GM18498 (cell line): ENCODE results near the gene ERH.
"Not testable (repeated sequence)": the region's sequence is repeated elsewhere in the genome, so short reads cannot be mapped to it uniquely, and the experiment has no call there.

Experiments
- ATAC-seq: cut with Tn5 transposase; IDR thresholded peaks from one replicate; pipeline ENCODE4 v1.9.1; 2021; ENCODE audit warnings: mild to moderate bottlenecking, moderate library complexity; ENCODE audit not compliant: unreplicated experiment

Gene ERH

DNA sequence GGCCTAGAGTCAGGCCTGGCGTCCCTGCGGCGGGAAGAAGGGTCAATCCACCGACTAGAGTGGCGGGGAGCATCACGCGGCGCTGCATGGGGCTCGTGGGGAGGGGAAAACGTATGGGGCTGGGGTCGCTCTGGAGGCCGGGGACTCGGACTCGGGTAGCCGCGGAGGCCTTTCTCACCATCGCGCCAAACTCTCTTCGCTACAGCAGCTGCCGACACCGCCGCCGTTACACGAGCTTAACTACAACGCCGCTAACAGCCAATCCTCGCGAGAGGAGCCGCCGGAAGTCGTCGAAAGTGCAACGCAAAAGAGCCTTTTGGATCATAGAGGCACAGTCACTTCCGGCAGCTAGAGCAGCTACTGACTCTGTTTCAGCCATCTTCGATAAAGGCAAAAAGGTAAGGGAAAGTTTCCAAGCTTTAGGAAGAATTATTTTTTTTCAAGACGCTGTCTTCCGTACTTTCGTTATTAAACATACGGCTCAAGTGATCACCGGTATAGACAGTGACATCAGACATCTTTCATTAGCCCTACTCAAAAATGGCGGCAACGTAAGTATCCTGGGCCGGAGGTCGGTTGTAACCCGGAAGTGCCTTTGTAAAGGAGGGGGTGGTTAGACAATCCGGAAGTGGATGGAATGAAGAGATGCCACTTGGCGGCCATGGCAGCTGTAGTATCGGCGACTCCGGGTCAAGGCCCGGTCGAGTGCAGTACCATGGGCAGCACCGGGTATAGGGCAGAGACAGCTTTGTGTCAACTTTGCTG lies at the start of gene ERH, which contains the start of gene SLC39A9:
Gene ERH, minus strand, starts transcription at position 247 of the 765 bp plus-strand sequence. Its CDS starts 66 bp downstream, at position 181.
Gene SLC39A9, plus strand, starts transcription at position 640 of the 765 bp plus-strand sequence. CDS start 678 bp downstream, outside the sequence.
- peak; percentile 89 for ATAC-seq

DNA sequence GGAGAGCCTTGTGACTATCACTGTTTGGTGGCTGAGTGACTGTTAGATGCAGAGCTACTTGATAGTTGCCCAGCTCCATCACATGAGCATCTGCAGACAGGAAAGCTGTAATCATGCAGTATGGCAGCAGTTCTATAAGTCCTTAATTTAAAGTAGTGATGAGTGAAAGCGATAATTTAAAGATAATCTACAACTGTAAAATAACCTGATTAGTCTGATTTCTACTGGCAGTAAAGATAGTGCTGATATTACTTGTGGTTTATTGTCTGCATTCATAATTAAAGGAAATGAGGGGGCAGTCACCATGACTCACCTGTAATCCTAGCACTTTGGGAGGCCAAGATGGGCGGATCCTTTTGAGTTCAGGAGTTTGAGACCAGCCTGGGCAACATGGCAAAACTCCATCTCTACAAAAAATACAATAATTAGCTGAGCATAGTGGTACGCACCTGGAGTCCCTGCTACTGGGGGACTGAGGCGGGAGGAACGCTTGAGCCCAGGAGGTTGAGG lies 45.3 kb upstream of the ERH start:
- ATAC-seq: no peak

DNA sequence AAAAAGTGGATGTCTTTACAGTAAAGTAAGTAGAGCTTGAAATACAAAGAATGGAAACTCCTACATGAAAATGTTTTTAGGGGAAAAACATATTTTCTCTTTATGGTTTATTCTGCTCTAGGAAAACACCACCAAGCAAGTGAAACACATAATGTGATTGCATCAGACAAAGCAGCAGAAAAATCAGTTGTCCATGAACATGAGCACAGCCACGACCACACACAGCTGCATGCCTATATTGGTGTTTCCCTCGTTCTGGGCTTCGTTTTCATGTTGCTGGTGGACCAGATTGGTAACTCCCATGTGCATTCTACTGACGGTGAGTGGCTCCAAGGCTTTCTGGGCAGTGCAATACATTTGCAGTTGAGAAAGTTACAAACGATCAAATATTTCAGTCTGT lies 43.8 kb upstream of the ERH start:
- ATAC-seq: no peak

DNA sequence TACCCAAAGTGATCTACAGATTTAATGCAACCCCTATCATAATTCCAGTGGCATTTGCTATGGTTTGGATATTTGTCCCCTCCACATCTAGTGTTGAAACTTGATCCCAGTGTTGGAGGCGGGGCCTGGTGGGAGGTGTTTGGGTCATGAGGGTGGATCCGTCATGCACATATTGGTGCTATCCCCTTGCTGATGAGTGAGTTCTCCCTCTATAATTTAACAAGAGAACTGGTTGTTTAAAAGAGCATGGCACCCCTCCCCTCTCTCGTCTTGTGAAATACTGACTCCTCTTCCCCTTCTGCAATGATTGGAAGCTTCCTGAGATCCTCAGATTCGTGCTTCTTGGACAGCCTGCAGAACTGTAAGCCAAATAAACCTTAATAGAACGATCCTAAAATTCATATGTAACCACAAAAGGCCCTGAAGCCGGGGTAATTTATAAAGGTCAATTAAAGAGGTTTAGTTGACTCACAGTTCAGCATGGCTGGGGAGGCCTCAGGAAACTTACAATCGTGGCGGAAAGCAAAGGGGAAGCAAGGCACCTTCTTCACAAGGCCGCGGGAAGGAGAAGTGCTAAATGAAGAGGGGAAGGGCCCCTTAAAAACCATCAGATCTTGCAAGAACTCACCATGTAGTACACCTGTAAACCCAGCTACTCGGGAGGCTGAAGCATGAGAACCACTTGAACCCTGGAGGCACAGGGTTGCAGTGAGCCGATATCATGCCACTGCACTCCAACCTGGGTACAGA lies 41.6 kb upstream of the ERH start:
- ATAC-seq: no peak

DNA sequence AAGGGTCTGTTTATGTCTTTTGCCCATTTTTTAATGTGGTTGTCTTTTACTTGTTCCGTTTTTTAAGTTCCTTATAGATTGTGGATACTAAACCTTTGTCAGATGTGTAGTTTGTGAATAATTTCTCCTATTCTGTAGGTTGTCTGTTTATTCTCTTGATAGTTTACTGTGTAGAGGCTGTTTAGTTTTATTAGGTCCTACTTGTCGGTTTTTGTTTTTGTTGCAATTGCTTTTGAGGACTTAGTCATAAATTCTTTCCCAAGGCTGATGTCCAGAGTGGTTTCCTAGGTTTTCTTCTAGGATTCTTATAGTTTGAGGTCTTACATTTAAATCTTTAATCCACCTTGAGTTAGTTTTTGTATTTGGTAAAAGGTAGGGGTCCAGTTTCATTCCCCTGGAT lies 34.3 kb upstream of the ERH start:
- no peak for ATAC-seq

DNA sequence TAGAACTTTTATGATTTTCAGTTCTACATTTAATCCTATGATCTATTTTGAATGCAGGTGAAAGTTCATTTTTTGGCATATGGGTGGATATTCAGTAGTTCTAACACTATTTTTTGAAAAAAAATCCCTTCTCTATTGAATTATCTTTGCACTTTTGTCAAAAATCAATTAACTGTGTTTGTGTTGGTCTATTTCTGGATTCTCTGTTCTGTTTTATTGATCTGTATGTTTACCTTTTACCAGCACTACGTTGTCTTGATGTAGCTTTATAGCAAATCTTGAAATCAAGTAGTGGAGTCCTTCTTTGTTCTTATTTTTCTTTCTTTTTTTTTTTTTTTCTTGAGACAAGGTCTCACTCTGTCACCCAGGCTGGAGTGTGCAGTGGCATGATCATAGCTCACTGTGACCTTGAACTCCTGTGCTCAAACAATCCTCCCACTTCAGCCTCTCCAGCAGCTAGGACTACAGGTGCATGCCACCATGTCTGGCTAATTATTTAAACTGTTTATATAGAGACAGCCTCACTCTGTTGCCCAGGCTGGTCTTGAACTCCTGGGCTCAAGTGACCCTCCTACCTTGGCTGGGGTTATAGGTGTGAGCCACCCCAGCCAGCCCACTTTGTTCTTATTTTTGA lies 32.3 kb upstream of the ERH start:
- no peak for ATAC-seq

DNA sequence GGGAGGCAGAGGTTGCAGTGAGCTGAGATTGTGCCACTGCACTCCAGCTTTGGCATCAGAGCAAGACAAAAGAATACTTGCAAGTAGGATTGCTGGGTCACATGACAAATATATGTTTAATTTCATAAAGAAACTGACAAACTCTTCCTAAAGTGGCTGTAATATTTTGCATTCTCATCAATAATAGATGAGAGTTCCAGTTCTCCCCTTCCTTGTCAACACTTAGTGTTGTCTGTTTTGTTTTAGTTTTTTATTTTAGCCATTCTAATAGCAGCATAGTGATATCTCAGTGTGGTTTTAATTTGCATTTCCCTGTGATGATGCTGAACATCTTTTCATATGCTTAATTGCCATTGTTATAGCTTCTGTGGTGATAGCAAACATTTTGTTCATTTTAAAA lies 31.5 kb upstream of the ERH start:
- ATAC-seq: no peak

DNA sequence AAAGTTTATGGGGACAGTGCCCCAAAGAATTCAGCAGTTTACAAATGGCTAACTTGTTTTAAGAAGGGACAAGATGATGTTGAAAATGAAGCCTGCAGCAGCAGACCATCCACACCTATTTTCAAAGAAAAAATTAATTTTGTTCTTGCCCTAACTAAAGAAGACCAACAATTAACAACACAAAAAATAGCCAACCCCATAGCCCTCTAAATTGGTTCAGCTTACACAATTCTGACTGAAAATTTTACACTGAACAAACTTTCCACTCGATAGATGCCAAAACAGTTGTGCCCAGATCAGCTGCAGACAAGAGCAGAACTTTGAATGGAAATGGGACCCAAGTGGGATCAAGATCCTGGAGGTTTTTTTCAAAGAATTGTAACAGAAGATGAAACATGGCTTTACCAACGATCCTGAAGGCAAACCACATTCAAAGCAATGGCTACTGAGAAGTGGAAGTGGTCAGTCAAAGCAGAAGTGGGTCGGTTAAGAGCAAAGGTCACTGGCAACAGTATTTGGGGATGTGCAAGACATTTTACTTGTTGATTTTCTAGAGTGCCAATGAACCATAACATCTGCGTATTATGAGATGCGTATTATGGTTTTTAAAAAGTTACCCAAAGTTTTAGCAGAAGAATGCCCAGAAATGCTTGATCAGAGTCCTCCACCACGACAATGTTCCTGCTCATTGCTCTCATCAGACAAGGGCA lies 30.3 kb upstream of the ERH start:
- peak; percentile 69 for ATAC-seq

DNA sequence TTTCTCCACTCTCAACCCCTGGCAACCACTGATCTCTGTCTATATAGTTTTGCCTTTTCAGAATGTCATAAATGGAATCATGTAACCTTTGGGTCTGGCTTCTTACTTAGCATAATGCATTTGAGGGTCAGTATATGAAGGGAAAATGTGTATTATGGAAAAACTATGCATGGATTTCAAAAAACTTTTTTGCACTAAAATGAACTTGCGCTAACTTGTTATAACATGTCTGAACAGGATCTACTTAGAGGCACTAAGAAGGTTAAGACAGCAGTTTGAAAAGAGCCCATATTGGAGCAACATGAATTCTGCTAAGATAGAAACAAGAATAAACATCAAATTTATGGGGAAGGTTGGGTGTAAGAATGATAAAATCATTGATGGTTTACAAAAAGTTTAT lies 29.5 kb upstream of the ERH start:
- no peak for ATAC-seq

DNA sequence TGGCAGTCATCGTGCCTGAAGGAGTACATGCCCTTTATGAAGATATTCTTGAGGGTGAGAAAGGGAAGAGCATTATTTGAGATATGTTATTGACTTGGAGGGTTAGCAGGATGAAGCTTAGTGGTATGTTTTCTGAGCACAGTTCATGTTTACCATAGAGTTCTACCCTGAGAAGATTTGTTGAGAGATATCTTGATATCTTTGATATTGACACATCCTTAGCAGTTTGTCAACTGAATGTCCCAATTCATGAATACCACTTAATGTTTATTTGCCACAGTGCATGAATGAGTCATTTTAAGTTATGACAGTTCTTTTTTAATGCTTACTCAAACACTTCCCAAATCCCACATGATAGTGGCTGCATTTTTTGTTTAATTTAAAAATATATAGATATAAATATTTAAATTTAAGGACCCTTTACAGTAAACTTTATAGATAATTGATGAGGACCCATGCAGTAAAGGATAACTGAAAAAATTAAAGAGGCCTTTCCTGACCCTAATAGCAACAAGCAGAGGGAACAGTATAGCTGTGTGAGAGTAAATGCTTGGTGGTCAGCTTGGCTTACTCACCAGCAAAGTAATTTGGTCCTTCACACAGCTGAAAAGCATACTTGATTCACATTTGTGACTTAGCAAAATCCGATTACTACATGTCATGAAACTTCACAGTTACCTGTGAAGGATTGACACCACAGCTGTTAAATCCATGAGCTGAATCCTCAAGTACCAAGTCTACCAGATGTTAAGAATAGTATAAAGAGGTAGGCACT lies 26.2 kb upstream of the ERH start:
- no peak for ATAC-seq

DNA sequence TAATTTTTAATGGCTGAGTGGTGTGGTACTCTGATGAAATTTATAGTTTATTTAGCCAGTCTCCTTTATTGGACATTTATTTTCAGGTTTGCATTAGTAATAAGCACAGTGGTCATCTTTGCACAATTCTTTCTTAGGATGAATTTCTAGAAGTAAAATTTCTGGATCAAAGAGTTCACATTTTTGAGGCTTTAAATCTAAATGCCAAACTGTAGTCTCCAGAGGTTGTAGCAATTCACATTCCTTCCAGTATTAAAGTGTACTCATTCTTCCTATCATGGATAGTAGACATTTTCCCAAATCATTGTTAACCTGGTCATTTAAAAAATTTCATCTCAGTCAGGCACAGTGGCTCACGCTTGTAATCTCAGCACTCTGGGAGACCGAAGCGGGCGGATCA lies 25.2 kb upstream of the ERH start:
- no peak for ATAC-seq

DNA sequence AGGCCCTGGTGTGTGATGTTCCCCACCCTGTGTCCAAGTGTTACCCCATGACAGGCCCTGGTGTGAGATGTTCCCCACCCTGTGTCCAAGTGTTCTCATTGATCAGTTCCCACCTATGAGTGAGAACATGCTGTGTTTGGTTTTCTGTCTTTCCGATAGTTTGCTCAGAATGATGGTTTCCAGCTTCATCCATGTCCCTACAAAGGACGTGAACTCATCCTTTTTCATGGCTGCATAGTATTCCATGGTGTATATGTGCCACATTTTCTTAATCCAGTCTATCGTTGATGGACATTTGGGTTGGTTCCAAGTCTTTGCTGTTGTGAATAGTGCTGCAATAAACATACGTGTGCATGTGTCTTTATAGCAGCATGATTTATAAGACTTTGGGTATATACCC lies 18.0 kb upstream of the ERH start:
- not testable (repeated sequence) for ATAC-seq

DNA sequence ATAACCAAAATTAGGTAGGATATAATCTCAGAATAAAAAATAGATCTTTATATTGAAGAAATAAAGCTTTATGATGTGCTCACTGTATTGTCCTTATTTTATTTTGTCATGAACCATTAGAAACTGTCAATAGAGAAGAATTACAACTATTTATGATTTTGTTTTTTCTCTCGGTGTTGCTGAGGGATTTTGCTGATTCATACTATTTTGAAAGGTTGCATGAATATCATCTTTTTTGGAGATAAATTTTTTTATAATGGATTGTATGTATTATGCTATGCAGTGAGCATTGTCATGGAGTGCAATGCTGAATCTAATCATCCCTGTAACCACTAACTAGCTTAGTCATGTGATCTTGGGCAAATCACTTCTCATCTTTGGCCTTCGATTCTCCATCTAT lies 15.4 kb upstream of the ERH start:
- ATAC-seq: no peak

DNA sequence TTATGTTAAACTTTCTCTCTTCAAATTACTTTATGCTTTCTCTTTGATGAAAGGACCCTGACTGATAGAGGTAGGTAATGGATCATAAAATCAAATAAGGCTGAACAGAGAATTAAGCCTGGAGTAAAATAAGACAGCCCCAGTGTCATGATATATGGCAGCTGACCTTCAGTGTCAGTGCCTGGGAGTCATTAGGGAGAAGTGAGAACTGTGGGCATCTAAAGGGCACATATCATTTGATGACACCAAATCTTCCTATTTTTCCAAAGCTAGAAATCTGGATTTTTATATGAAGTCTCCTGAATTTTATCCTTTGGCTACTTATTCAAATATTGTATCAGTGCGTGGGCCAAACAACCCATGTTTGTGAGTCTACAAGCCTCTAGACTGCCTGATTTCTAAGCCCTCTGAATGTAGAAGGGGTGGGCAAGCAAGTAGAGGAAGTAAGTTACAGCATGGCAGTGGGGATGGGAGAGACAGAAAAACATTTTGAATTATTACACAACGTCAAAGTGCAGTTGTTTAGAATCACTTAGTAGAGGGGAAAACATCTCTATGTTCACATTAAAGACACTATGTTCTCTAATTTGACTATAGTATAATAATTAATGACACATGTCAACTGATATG lies 10.3 kb upstream of the ERH start:
- no peak for ATAC-seq

DNA sequence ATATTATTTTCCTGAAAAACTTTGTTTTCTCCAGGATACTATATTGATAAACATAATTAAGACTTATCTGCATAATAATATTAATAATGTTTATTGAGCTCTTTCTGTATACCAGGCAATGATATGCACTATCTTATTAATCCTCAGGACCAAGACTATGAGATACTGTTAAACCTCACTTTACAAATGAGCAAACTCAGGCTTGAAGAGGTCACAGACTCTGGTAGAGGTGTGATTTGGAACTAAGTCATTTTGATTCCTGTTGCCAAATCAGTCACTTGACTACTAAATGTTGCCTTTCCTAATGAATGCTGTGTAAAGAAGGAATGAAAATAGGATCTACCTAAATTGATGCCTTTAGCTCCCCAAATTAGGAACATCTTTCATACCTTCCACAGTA lies 7.7 kb upstream of the ERH start:
- no peak for ATAC-seq

DNA sequence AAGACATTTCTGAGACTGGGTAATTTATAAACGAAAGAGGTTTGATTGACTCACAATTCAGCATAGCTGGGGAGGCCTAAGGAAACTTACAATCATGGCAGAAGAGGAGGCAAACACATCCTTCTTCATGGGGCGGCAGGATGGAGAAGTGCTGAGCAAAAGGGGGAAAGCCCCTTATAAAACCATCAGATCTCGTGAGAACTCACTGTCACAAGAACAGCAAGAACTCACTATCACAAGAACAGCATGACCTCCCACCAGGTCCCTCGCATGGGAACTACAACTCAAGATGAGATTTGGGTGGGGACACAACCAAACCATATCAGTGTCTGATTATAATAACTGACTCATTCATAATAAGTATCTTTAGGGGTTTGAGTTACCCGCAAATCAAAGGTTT lies 6.8 kb upstream of the ERH start:
- no peak for ATAC-seq

DNA sequence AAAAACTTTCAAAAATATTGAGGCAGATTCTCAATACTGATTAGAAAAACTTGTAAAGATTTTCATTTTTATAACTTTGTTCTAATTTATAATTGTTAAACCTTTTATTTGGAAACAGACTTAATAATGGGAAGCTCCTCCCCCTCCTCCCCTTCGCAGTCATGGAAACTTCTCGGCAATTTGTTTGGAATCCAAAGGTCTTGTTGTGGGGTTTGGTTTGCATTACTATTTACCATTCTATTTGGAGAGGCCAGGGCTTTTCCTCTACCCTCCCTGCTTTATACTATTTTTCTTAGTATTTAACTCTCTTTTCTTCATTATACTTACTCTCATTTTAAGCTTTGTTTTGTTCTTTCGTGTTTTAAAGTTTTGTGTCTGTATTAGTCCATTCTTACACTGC lies 6.4 kb upstream of the ERH start:
- no peak for ATAC-seq

DNA sequence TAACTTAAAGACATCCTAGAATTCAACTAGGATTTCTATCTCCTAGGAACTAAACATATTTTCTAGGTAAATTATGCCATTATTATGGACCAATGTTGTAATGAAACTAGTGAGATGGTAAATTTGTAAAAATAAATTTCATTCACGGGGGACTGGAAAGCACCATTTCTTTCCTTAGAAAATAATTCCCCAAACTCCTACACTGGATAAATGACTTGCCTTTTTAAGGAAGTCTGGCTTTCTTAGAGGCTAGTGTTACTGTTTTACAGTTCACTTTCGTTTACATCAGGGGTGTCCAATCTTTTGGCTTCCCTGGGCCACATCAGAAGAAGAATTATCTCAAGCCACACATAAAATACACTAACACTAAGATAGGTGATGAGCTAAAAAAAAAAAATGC lies 3.7 kb upstream of the ERH start:
- ATAC-seq: no peak

DNA sequence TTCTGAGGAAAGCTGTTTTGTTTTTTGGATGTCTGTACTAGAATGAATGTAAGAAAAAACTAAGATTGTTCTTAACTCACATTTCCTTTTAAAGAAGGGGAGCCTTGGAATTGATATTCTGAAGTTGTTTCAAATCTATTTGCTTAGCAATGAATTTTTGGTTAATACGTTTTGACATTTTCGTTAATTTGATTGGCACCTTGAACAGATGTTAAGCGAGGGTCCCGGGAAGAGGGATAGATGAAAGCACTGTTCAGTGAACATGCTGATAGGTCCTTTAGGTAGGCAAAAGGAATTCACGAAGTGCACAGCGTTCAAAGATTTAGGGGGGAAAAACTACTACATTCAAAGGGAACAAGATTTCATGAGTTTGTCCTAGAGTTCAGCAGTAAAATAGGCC lies 2.1 kb upstream of the ERH start:
- no peak for ATAC-seq

DNA sequence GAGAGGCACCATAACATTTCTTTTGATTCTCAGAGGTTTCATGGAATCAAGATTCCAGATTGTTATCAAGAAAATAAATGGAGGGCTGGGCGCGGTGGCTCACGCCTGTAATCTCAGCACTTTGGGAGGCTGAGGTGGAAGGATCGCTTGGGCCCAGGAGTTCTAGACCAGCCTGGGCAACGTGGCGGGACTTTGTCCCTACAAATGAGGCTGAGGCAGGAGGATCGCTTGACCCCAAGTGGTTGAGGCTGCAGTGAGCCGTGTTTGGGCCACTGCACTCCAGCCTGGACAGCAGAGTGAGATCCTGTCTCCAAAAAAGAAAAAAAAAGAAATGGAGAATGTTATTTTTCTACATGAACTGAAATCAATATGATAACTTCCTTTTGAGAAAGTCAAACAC lies 1.7 kb upstream of the ERH start:
- no peak for ATAC-seq
